GM18867 (cell line): ENCODE results near the gene SLC38A10.

Experiments used
- ATAC-seq: cut with Tn5 transposase; IDR thresholded peaks from one replicate; pipeline ENCODE4 v1.9.1; 2021; ENCODE audit warnings: mild to moderate bottlenecking, moderate library complexity; ENCODE audit not compliant: unreplicated experiment

Gene SLC38A10

GRCh38 chr17:81279278-81280275, 15.5 kb downstream of the SLC38A10 start:
- ATAC-seq, result no peak

- ATAC-seq, result no peak
Measured at GRCh38 chr17:81278831-81279230, 16.3 kb downstream of the SLC38A10 start.

- no peak for ATAC-seq
Measured at GRCh38 chr17:81277946-81278693, 17.0 kb downstream of the SLC38A10 start.

GRCh38 chr17:81277421-81277820, 17.7 kb downstream of the SLC38A10 start:
- no peak for ATAC-seq

GRCh38 chr17:81276781-81277180, 18.3 kb downstream of the SLC38A10 start:
- no peak for ATAC-seq

GRCh38 chr17:81274471-81274855, 20.6 kb downstream of the SLC38A10 start:
- no peak for ATAC-seq

GRCh38 chr17:81273698-81274470, 21.2 kb downstream of the SLC38A10 start:
- ATAC-seq, result no peak

GRCh38 chr17:81272616-81273015, 22.5 kb downstream of the SLC38A10 start:
- no peak for ATAC-seq

- ATAC-seq, result no peak
Measured at GRCh38 chr17:81271226-81271625, 23.9 kb downstream of the SLC38A10 start.

- no peak for ATAC-seq
Measured at GRCh38 chr17:81270279-81270678, 24.8 kb downstream of the SLC38A10 start.

- ATAC-seq, result no peak
Measured at GRCh38 chr17:81267390-81268067, 27.6 kb downstream of the SLC38A10 start.

- ATAC-seq, result no peak
Measured at GRCh38 chr17:81265576-81265975, 29.5 kb downstream of the SLC38A10 start.

- no peak for ATAC-seq
Measured at GRCh38 chr17:81264640-81265039, 30.5 kb downstream of the SLC38A10 start.

- ATAC-seq, result no peak
Measured at GRCh38 chr17:81263371-81264181, 31.5 kb downstream of the SLC38A10 start.

- ATAC-seq, result no peak
Measured at GRCh38 chr17:81261582-81262336, 33.3 kb downstream of the SLC38A10 start.

- ATAC-seq, result no peak
Measured at GRCh38 chr17:81261096-81261495, 34.0 kb downstream of the SLC38A10 start.

- ATAC-seq, result no peak
Measured at GRCh38 chr17:81260641-81261040, 34.5 kb downstream of the SLC38A10 start.

- ATAC-seq, result no peak
Measured at GRCh38 chr17:81260171-81260570, 34.9 kb downstream of the SLC38A10 start.

GRCh38 chr17:81259058-81259605, 36.0 kb downstream of the SLC38A10 start:
- no peak for ATAC-seq
